ENCODE data around the gene BMP7.

BMP7 gene

DNA sequence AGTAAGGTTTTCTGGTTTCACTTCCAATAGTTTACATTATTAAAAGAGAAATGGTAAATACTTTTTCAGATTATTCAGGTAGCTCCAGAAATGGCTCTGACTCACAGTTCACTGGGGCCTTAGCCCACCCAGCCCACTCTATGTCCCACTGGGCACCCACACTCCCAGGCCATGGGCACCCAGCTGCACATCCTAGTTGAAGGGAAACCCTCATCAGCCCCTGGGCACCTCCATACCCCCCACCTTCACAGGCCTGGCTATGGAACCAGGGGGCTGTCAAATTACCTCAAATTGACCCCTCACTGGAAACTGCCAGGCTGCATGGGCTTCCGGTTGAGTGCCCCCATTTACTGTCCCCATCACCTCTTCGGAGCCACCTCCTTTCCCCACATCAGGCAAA, 51.5 kb downstream of the BMP7 start:
- DNase-seq (ENCODE audit: low spot score) = no peak
- in situ Hi-C loops (cut with MboI; ENCODE audit: low pct_unique_long_range_greater_than_20kb, low sequenced_read_pairs, unreplicated experiment) = no loop called here
- TF ChIP-seq, protein P1, sequence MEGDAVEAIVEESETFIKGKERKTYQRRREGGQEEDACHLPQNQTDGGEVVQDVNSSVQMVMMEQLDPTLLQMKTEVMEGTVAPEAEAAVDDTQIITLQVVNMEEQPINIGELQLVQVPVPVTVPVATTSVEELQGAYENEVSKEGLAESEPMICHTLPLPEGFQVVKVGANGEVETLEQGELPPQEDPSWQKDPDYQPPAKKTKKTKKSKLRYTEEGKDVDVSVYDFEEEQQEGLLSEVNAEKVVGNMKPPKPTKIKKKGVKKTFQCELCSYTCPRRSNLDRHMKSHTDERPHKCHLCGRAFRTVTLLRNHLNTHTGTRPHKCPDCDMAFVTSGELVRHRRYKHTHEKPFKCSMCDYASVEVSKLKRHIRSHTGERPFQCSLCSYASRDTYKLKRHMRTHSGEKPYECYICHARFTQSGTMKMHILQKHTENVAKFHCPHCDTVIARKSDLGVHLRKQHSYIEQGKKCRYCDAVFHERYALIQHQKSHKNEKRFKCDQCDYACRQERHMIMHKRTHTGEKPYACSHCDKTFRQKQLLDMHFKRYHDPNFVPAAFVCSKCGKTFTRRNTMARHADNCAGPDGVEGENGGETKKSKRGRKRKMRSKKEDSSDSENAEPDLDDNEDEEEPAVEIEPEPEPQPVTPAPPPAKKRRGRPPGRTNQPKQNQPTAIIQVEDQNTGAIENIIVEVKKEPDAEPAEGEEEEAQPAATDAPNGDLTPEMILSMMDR (IDR thresholded peaks at IDR 0.05; ENCODE audit: extremely low read depth, insufficient read depth, missing control alignments) = no peak

DNA sequence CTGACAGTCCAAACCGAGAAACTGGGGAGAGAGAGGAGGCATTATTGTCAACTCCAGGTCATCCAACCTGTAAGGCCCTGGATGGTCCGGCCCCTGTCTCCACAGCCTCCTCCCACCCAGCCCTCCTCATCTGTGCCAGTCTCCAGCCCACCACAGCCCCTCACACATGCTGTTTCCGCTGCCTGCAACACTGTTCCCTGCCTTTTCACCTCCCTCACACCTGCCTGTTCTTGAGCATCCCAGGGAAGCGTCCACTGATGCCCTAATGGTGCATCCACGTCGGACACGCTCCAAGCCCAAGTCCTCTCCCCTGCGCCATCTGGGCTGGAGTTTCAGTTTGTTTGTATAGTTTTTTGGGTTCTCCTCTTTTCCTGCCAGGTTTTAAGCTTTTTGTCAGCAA, 52.0 kb downstream of the BMP7 start:
- in situ Hi-C loops (cut with MboI; ENCODE audit: low pct_unique_long_range_greater_than_20kb, low sequenced_read_pairs, unreplicated experiment) = no loop called here
- no peak for DNase-seq (ENCODE audit: low spot score)
- TF ChIP-seq, protein P1 (IDR thresholded peaks at IDR 0.05; ENCODE audit: extremely low read depth, insufficient read depth, missing control alignments) = no peak

DNA sequence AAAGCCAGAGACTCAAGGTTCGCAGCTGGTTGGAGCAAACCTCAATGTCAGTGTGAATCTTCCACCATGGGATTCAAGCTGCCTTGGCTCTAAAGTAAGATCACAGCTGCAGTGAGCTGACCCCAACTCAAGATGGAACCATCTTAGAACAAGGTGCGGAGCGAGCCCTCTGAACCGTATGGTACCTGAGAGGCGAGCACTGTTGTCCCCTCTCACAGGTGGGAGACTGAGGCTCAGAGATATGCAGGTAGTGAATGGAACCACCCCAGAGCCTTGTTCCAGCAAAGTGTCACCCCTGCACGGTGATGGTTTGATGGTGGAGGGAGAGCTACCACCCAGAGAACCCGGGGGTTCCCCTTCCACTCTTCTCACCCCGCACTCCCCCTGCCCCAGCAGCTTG, 52.5 kb downstream of the BMP7 start:
- DNase-seq (ENCODE audit: low spot score) = no peak
- in situ Hi-C loops (cut with MboI; ENCODE audit: low pct_unique_long_range_greater_than_20kb, low sequenced_read_pairs, unreplicated experiment) = no loop called here

DNA sequence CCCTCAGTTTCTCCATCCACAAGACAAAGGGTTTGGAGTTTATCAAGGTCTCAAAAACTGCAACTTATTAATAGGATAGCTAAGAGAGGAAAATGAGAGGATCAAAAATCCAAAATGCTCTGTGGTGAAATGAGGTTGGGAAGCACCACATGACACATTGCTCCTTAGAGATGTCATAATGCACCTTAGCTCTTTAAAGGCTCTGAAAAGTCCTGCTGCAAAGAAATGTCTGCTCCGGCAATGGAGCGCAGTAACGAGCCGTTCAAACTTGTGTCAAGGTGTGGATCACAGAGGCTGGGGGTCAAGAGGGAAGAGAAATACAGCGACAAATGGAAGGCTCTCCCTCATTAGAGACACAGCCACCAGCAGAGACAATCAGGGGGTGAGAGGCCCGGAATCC, 53.1 kb downstream of the BMP7 start:
- in situ Hi-C loops (cut with MboI; ENCODE audit: low pct_unique_long_range_greater_than_20kb, low sequenced_read_pairs, unreplicated experiment) = no loop called here
- TF ChIP-seq, protein P1 (IDR thresholded peaks at IDR 0.05; ENCODE audit: extremely low read depth, insufficient read depth, missing control alignments) = no peak
- no peak for DNase-seq (ENCODE audit: low spot score)

More for the DNA sequence above, 52.5 kb downstream of the BMP7 start:
- TF ChIP-seq, protein P1 (IDR thresholded peaks at IDR 0.05; ENCODE audit: extremely low read depth, insufficient read depth, missing control alignments) = no peak

DNA sequence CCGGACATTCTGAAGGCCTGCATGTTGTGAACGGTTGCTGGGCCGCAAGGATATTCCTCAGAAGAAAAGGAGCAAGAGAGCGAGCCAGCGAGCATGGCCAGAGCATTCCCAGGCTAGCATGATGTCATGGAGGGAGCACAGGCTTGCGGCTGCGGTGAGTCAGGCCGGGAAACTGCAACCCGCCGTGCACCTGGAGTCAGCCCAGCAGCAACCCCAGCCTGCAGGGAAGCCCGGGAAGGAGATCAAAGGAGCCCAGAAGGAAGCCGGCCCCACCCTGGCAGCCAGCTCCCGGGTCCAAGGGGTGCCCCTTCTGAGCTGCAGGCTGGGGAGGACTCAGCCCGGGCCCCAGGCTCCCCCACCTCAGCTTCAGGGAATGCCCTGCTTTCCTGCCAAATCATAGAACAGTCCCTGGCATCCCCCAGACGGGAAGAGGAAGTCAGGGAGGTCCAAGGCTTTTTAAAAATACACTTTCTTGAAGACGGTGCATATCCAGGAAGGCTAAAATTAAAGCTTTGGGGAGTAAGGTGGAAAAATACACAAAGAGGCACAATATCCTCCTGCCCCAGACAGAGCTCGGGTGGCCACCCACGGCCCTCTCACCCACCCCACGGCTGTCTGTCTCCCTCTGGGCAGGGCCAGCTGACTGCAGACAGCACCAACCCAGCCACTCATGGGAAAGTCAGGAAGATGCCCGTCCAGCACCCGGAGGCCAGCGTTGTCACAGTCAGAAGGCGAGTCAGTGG, 53.7 kb downstream of the BMP7 start:
- TF ChIP-seq, protein P1 (IDR thresholded peaks at IDR 0.05; ENCODE audit: extremely low read depth, insufficient read depth, missing control alignments) = no peak
- in situ Hi-C loops (cut with MboI; ENCODE audit: low pct_unique_long_range_greater_than_20kb, low sequenced_read_pairs, unreplicated experiment) = no loop called here
- DNase-seq (ENCODE audit: low spot score) = no peak

DNA sequence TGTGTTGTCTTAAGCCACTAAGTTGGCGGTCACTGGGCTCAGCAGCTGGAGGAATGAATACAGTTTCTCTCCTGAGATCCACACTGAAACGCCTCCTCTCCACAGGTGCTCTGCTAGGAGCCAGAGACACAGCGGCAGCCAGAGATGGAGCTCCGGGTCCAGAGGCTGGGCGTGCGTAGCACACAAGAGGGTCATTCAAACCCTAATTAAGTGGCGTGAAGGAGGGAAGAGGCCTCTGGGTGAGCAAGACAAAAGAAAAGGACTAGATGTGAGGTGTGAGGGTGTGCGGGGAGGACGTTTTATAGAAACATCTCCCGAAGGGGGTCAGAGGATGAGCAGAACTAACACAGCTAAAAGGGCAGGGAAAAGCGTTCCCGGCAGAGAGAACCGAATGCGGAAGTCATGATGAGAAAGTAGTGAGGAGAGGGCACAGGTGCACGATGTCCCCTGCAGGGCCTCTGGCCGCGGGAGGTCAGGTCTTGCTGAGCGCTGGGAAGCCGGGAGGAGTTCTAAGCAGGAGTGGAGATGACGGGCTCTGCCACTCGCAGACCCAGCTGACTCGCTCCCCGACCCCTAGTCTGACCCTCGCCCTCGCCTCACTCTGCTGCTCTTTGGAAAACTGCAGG, 54.4 kb downstream of the BMP7 start:
- no peak for DNase-seq (ENCODE audit: low spot score)
- TF ChIP-seq, protein P1 (IDR thresholded peaks at IDR 0.05; ENCODE audit: extremely low read depth, insufficient read depth, missing control alignments) = no peak
- in situ Hi-C loops (cut with MboI; ENCODE audit: low pct_unique_long_range_greater_than_20kb, low sequenced_read_pairs, unreplicated experiment) = no loop called here
